ENCODE results near the gene ATP10A. TPM values are rescaled to one million over a fixed set of nuclear protein-coding genes. Genes with fewer than 3 reads are reported as not detected.
A peak's percentile ranks its signal among the peaks of the same experiment; 100 is the strongest.

Gene ATP10A
- total RNA-seq, 1 donor from 2014 or later: 3.2 TPM

GRCh38 chr15:25870938-25871337 is 7.8 kb upstream of the ATP10A start:
- Histone ChIP-seq H3K4me3 (no peak overlapping the region), H3K9me3 (no peaks in the 10 kb centered on the region), H3K4me1 (no peaks in the 10 kb centered on the region), H3K27me3 (no peaks in the 10 kb centered on the region), H3K36me3 (no peaks in the 10 kb centered on the region), H3K27ac (no peak overlapping the region)
- no peak for DNase-seq (ENCODE audit: extremely low spot score in 2 of 2)
- TF ChIP-seq POLR2AphosphoS5 (IDR thresholded peaks at IDR 0.05; ENCODE audit: insufficient read depth in 1 of 2, low read depth in 1 of 2) (no peak), POLR2A (IDR thresholded peaks at IDR 0.05) (no peak), CTCF (IDR thresholded peaks at IDR 0.05) (no peak)
- intact Hi-C loops (cut with DNase I): no loop called here

GRCh38 chr15:25869701-25870100 is 6.6 kb upstream of the ATP10A start:
- no peaks in the 10 kb centered on the region for H3K9me3 ChIP-seq
- H3K36me3 ChIP-seq: no peaks in the 10 kb centered on the region
- no peaks in the 10 kb centered on the region for H3K4me1 ChIP-seq
- no peak overlapping the region for H3K4me3 ChIP-seq
- TF ChIP-seq CTCF (IDR thresholded peaks at IDR 0.05) (no peak), POLR2A (IDR thresholded peaks at IDR 0.05) (no peak), POLR2AphosphoS5 (IDR thresholded peaks at IDR 0.05; ENCODE audit: insufficient read depth in 1 of 2, low read depth in 1 of 2) (no peak)
- H3K27me3 ChIP-seq: no peaks in the 10 kb centered on the region
- no peak for DNase-seq (ENCODE audit: extremely low spot score in 2 of 2)
- no peak overlapping the region for H3K27ac ChIP-seq
- intact Hi-C loops (cut with DNase I): no loop called here

GRCh38 chr15:25866874-25867273 is 3.7 kb upstream of the ATP10A start:
- no peaks in the 10 kb centered on the region for H3K27me3 ChIP-seq
- H3K27ac ChIP-seq: no peak overlapping the region
- TF ChIP-seq POLR2AphosphoS5 (IDR thresholded peaks at IDR 0.05; ENCODE audit: insufficient read depth in 1 of 2, low read depth in 1 of 2) (no peak), POLR2A (IDR thresholded peaks at IDR 0.05) (no peak), CTCF (IDR thresholded peaks at IDR 0.05) (no peak)
- intact Hi-C loops (cut with DNase I): no loop called here
- no peaks in the 10 kb centered on the region for H3K9me3 ChIP-seq
- peaks cover 8% of the 10 kb centered on the region for H3K4me1 ChIP-seq
- no peak overlapping the region for H3K4me3 ChIP-seq
- H3K36me3 ChIP-seq: no peaks in the 10 kb centered on the region
- DNase-seq (ENCODE audit: extremely low spot score in 2 of 2): no peak

GRCh38 chr15:25866251-25866650 is 3.1 kb upstream of the ATP10A start:
- H3K27me3 ChIP-seq: no peaks in the 10 kb centered on the region
- peak in 1 of 2 donors; percentile 37 for DNase-seq (ENCODE audit: extremely low spot score in 2 of 2)
- H3K4me3 ChIP-seq: no peak overlapping the region
- H3K4me1 ChIP-seq: peaks cover 12% of the 10 kb centered on the region
- intact Hi-C loops (cut with DNase I): no loop called here
- H3K27ac ChIP-seq: no peak overlapping the region
- TF ChIP-seq CTCF (IDR thresholded peaks at IDR 0.05): no peak
- no peak for TF ChIP-seq POLR2A (IDR thresholded peaks at IDR 0.05)
- TF ChIP-seq POLR2AphosphoS5 (IDR thresholded peaks at IDR 0.05; ENCODE audit: insufficient read depth in 1 of 2, low read depth in 1 of 2): no peak
- no peaks in the 10 kb centered on the region for H3K9me3 ChIP-seq
- H3K36me3 ChIP-seq: no peaks in the 10 kb centered on the region

GRCh38 chr15:25864966-25865365 is 1.8 kb upstream of the ATP10A start:
- no peaks in the 10 kb centered on the region for H3K9me3 ChIP-seq

More at GRCh38 chr15:25864966-25865365, 1.8 kb upstream of the ATP10A start:
- Histone ChIP-seq H3K36me3 (no peaks in the 10 kb centered on the region), H3K27me3 (no peaks in the 10 kb centered on the region), H3K27ac (no peak overlapping the region), H3K4me1 (peaks cover 24% of the 10 kb centered on the region), H3K4me3 (no peak overlapping the region)
- TF ChIP-seq CTCF (IDR thresholded peaks at IDR 0.05): no peak
- TF ChIP-seq POLR2AphosphoS5 (IDR thresholded peaks at IDR 0.05; ENCODE audit: insufficient read depth in 1 of 2, low read depth in 1 of 2): no peak
- TF ChIP-seq POLR2A (IDR thresholded peaks at IDR 0.05): no peak
- intact Hi-C loops (cut with DNase I): no loop called here
- no peak for DNase-seq (ENCODE audit: extremely low spot score in 2 of 2)
